CMK (cell line): ENCODE results near the gene ACSL5.
"Not testable (repeated sequence)": the region's sequence is repeated elsewhere in the genome, so short reads cannot be mapped to it uniquely, and the experiment has no call there.

Source experiments
- DNase-seq: peaks from one replicate; pipeline ENCODE4 v3.0.0-alpha.2; 2010; ENCODE audit warnings: low read depth

ACSL5 gene

GRCh38 chr10:112352044-112352443, 21.9 kb upstream of the ACSL5 start:
- no peak for DNase-seq

- DNase-seq = no peak
Measured at GRCh38 chr10:112353046-112353445, 20.9 kb upstream of the ACSL5 start.

DNA sequence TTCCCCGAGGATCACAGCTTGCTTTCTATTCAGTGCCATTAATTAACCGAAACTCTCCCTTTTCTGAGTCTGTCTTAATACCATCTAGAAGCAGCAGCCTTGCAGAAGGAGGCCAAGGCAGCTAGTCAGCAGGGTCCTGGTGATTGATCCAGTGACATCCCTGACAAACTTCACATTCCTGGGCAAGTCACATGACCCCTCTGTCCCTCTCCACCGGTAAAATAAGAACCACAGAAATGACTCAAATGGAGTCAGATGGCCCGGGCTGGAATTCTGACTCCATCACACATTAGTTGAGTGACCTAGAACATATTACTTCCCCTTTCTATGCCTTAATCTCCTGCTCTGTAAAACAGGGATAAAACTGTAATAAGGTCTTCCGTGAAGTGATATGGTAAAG, 17.2 kb upstream of the ACSL5 start:
- DNase-seq = no peak

- no peak for DNase-seq
Measured at GRCh38 chr10:112359606-112360307, 14.2 kb upstream of the ACSL5 start.

- DNase-seq = no peak
Measured at GRCh38 chr10:112360308-112361270, 13.3 kb upstream of the ACSL5 start.

DNA sequence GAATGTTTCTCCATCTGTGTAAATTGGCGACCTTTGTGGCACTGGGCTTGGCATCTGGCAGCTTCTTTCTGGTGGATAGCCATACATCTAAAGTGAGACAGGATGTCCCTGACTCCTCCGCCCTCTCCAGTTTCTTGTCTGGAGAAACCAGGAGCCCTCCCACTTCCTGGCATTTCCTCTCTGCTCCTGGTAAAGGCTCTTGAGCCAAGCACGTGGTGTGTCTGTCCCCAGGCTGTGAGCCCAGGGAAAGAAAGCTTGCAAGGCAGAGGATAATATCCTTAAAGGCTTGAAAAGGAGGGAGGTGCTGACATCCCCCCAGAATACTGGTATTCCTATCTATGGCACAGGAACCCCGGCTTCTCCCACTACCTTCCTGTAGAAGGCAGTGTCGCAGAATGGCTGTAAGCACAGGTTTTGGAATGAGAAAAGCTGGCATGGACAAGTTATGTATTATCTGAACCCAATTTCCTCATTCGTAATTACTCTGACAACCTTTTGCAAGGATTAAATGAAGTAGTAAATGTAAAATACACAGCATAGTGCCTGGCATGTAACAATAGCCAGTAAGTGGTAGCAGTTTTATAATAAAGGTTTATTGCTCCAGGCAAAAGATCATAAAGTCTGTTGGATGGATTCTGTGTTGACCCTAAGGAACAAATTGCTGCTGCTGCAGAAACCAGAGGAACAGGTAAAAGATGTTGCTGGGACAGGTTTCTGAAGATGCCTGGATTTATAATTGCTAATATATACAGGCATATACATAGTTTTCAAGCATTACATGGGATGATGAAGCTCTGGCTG, 11.8 kb upstream of the ACSL5 start:
- DNase-seq = no peak

- DNase-seq = no peak
Measured at GRCh38 chr10:112362833-112363232, 11.1 kb upstream of the ACSL5 start.

DNA sequence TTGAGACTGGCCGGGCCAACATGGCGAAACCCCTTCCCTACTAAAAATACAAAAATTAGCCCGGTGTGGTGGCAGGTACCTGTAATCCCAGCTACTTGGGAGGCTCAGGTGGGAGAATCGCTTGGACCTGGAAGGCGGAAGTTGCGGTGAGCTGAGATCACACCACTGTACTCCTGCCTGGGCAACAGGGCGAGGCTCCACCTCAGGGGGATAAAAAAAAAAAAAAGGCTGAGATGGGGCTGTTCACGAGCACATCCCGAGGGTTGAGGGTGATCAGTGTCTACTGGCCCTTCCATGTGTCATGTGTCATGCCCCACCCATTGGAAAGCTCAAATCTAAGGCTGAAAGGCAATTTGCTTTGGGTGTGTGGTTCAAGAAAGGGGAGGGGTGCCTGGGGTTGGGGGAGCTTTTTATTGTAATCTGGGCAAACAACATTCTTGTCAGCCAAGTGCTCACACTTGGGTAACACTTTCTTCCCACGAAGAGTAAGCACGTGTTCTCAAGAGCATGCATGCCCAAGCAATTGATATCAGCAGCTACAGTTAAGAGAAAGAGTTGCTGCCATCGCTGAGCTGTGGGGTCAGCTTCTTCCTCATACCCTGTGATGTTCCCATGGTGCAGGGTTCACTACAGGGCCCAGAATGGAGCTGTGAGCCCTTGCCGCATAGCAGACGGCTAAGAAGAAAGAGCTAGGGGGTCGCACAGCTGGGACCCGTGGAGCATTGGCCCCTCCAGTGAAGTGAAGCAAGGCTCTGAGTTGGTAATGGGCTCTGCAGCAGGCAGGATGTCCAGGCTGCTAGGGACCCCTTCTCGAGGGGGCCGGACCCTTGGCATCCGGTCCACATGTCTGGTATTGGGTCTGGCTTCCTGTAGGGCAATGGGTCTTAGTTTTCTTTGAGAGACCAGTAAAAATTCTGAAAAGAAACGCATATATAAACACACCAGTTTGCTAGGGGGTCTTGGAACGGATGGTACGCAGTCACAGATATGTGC, 9.9 kb upstream of the ACSL5 start:
- no peak for DNase-seq

DNA sequence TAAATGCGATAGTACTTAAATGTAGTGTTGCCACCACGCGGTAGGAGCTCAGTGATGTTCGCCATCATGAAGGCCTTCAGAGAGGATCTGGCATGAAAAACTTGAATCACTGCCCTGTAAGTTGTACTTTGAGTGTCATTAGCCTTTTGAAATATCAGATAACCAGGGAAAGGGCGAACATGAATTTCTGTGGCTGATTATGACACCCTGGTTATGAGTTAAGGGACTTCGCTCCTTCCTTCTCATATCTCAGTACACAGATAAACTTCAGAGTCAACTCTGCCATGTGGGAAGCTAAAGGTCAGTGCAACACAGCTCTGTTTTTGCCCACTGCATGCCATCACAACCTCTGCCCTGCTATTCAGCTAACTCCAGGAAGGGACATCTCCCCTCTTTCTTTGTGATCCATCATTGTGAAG, 8.9 kb upstream of the ACSL5 start:
- no peak for DNase-seq

- DNase-seq = no peak
Measured at GRCh38 chr10:112365451-112365850, 8.5 kb upstream of the ACSL5 start.

DNA sequence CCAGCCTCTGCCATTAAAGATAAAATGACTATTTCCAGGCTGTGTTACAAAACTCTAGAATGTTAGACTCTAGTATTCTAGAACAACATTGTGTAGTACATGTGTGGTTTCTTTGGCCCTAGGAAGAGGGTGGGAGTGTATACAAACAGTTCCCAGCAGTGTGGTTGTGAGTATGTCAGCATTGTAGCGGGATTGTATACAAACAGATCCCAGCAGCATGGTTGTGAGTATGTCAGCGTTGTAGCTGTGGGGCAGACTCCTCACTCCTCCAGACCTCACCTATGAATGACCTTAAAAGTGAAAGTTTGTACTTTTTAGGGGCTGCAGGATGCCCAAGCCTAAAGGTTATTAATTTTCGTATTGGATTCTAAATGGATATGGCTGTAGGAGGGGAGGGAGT, 6.9 kb upstream of the ACSL5 start:
- no peak for DNase-seq

DNA sequence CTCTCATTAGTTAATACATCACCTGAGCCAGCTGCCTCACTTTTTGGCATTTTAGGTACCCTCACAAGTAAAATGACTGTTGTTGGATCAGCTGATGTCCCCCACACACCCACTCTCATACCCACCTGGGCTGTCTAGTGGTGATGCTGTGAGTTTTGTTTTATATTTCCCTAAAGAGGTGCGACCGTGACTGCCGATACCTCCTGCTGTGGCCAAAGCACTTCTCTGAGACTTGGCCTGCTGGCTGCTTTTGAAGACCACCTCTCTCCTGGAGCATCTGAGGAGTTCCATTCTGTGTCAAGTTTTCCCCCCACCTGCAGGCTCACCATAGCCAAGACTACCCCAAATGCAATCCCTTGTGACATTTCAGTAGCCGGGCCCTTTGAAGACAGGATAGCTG, 6.4 kb upstream of the ACSL5 start:
- DNase-seq = no peak

- DNase-seq = no peak
Measured at GRCh38 chr10:112369495-112370423, 4.2 kb upstream of the ACSL5 start.

- DNase-seq = no peak
Measured at GRCh38 chr10:112370424-112370819, 3.5 kb upstream of the ACSL5 start.

GRCh38 chr10:112371326-112371725, 2.6 kb upstream of the ACSL5 start:
- not testable (repeated sequence) for DNase-seq

GRCh38 chr10:112372182-112372810, 1.6 kb upstream of the ACSL5 start:
- DNase-seq = not testable (repeated sequence)

DNA sequence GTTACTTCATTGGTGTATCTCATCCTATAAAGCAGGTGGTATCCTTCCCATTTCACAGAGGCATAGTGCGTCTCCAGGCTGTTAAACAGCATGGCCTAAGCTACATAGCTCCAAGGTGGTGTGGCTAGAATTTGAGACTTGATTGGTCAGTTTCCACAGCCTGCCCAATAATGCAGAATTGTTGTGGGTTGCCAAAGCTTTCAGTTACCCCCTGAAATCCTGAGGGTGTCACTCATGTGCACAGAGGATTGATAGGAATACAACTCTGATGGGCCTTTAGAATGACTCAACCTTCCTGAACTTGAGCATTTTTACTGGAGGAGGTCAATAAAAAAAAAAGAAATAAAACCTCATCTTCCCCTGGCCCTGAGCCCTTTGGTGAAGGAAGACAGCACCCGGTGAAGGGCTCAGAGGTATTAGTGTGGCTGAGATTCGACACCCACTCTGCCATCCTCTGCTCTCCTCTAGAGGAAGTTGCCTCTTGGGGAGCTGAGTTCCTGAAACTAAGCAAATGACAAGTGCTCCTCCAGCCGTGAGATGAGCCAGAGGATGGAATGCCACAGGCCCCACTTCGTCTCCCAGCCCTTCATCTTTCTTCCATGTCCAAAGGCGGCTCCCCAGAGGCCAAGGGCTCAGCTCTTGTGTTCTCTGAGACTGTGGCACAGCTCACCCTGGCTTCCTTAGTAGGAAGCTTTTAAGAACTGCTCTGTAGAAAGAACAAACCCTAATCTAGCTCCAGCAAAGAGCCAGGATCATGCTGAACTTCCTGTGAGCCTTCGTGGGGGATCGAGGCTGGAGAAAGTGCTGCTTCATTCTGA, 1.0 kb downstream of the ACSL5 start:
- no peak for DNase-seq

DNA sequence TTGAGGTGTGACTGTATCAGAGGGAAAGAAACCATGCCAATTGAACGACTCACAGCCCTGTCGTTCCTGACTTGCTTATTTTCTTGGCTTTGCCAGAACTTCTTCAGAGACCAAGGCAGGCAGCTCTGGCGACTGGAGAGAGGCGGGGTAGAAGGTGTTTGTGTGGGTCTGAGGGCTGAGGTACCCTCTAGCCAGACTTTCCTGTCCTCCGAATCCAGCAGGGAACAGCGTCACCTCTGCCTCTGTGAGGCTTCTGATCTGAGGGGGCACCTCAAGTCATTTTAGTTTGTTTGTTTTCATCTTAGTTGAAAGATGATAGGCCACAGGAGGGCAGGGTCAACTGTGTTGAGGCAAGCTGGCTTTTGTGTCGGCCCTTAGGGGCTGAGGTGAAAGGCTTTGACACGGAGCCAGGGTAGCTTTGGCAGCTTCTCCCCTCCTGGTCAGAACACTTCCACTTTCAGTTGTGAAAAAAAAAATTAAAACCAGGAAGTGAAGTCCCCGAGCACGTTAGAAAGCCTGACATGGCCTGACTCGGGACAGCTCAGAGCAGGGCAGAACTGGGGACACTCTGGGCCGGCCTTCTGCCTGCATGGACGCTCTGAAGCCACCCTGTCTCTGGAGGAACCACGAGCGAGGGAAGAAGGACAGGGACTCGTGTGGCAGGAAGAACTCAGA, 1.9 kb downstream of the ACSL5 start:
- DNase-seq = no peak
